Activated CD4-positive, alpha-beta T cell treated with anti-CD3 and anti-CD28 coated beads, Interleukin-2, amount 50 U/mL, for 24 hours (primary cell): ENCODE measurements around the gene KRT9.
"Not testable (repeated sequence)": the region's sequence is repeated elsewhere in the genome, so short reads cannot be mapped to it uniquely, and the experiment has no call there.

Experiments
- DNase-seq, 2 donors: peaks; one replicate each; pipeline ENCODE4 v3.0.0-alpha.2; 2020; ENCODE audit warnings: low read depth in 1 of 2, low spot score in 1 of 2

KRT9 gene

GRCh38 chr17:41579484-41580243 is 7.8 kb upstream of the KRT9 start:
- peak; percentile 39 to 42 for DNase-seq

GRCh38 chr17:41578971-41579370 is 7.1 kb upstream of the KRT9 start:
- no peak for DNase-seq

DNA sequence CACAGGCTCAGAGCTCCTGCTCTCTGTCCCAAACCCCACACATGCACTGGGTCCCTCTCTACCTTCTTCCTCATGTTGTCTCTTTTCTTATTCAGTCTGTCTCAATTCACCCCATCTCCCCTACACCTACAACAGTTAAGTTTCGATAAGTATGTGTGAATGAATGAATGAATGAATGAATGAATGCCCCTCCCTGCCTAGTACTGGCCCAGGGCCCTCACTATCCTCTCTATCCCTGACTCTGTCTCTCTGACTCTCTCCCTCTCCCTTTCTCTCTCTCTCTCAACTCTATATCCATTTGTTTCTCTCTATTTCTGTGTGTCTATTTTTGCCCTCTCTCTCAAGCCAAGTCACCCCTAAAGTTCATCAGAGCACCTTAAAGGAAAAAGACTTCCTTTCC is 6.7 kb upstream of the KRT9 start:
- no peak for DNase-seq

GRCh38 chr17:41576740-41577139 is 4.9 kb upstream of the KRT9 start:
- DNase-seq: not testable (repeated sequence)

DNA sequence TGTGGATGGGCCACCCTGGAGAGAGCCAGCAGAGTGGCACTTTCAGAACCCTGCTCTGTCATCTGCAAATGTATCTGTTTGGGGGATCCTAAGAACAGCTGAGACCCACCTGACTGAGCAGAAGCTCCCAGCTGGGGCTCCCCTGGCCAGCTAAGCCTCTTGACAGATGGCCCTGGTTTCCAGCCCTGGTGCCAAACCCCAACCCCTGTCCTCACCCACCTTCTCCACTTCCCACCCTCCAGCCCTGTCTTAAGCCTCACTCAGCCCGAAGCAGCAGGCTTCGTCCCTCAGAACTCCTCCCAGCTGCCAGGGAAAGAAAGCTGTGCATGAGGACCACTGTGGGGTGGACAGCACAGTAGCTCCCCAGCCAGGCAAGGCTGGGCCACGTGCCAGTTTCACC is 3.5 kb upstream of the KRT9 start:
- no peak for DNase-seq

DNA sequence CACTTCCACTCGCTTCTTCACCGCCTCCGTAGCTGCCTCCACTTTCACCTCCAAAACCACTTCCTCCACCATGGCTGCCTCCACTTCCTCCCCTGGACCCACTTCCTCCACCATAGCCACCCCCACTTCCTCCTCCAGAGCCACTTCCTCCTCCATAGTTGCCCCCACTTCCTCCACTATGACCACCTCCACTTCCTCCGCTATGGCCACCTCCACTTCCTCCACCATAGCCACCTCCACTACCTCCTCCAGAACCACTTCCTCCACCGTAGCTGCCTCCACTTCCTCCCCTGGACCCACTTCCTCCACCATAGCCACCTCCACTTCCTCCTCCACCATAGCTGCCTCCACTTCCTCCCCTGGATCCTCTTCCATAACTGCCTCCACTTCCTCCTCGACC is 4.5 kb downstream of the KRT9 start:
- DNase-seq: no peak

DNA sequence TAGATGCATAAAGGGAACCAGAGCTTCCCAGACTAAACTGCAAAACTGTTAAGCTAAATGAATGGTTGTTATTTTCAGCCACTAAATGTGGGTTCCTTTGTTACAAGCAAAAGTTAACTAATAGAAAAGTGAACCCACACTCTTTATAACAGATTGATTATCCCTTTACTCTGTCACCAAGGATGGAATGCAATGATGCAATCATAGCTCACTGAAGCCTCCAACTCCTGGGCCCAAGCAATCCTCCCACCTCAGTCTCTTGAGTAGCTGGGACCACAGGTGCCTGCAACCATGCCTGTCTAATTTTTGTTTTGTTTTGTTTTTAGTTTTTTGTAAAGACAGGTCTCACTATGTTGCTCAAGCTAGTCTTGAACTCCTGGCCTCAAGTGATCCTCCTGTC is 6.5 kb downstream of the KRT9 start:
- no peak for DNase-seq

DNA sequence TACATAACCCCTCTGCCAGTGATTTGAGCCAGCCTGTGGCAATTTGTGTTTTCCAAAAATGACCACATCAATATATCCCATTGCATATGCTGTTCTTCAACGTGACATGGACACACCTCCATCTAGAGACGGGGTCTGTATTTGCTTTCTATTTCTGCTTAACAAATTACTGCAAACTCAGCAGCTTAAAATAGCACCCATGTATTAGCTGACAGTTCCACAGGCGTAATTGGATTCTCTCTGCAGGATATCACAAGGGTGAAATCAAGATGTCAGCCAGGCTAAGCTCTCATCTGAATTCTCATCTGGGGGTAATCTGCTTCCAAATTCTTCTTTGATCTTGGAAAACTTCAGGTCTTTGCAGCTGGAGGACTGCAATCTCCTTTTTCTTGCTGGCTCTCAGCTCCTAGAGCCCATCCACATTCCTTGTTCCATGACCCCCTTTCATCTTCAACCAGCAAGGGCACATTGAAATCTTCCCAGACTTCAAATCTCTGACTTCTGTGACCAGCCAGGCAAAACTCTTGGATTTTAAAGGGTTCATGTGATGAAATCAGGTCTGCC is 8.2 kb downstream of the KRT9 start:
- DNase-seq: no peak

- no peak for DNase-seq
Observed at GRCh38 chr17:41561554-41561953, 10.3 kb downstream of the KRT9 start.

DNA sequence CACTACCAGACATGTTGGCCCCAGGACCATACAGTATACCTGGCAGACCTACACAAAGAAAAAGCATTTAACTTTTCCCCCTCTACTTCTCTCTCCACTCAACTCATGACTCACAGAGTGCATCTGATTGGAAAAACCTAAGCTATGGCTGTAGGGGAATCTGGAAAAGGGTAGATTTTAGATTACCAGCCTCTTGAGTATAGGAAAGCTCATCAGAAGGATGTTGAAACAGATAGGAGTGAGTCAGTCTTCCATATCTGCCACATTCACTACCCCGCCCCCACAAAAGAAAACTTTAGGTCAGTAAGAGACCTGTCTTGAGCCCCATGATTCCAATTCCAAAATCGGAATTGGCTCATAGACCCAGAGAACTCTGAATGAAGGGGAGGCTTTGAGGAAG is 12.3 kb downstream of the KRT9 start:
- DNase-seq: no peak

GRCh38 chr17:41556931-41557330 is 14.9 kb downstream of the KRT9 start:
- DNase-seq: no peak

DNA sequence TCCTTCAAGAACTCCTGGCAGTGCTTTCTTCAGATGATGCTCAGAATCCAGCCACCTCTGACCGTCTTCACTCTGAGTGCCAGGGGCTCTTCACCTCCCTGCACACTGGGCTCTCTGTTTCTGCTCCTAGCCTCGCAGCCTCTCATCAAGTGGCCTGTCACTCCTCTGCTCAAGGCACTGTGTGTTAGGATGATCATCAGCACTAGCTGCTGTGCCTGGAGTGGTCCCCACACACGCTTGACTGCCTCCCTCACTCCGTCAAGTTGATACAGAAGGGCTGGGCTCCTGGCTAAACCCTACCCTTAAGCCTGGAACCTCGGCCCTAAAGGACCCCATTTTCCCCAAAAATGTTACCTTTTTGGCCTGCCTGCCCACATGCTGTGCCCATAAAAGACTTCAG is 15.6 kb downstream of the KRT9 start:
- DNase-seq: no peak

DNA sequence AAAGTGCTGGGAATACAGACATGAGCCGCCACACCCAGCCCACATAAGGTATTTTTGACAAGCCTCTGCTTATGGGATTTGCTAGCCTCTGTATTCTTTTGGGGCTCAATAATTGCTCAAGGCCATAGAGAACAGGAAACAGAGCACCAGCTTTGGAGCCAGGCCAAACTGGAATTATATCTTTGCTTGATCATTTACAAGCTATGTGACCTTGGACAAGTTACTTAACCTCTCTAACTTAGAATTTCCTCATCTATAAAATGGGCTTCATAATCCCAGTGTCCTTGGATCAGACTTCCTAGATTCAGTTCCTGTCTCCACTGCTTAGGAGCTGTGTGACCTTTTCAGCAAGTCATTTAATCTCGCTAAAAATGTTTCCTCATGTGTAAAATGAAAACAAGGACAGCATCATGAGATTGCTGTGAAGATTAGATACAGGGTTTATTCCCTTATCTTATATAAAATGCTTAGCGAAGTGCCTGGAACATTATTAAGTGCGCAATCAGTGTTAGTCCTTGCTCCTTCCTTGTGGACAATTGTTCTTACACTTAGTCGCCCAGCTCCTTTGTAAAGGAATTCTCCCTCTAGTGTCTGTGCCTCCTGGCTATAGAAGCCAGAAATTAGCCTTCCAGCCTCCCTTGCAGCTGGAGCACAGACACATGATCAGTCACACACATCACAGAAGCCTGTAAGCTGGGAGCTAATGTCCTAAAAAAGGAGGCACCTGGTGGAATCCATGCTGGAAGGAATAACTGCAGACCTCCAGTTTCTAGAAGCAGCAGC is 16.6 kb downstream of the KRT9 start:
- DNase-seq: no peak

DNA sequence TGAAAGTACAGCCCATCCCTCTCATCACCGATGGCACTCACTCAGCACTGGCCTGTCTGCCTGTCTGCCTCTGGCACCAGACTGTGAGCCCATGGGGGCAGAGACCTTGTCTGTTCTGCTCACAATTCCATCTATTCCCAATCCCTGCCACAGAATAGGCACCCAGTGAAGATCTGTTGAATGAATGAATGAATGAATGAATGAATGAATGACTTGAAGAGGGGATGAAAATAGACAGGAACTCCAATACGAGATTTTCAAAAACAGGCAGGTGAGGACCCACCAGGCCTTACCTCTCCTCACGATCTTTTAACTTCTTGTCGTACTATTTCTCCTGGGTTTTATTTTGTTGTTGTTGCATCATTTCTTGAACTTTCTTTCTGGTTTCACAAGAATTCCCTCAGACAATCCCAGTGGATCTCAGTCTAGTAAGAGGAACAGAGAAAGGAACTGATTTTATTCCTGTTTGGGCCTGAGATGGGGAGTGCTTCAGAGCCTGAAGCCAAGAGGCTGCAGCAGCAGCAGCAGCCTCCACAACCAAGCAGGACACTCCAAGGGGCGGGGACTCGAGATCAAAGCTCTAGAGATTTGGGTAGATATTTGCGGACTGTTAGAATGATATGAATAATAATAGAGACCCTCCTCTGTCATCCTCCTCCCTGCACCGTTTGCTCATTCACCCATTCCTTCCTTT is 17.7 kb downstream of the KRT9 start:
- no peak for DNase-seq

DNA sequence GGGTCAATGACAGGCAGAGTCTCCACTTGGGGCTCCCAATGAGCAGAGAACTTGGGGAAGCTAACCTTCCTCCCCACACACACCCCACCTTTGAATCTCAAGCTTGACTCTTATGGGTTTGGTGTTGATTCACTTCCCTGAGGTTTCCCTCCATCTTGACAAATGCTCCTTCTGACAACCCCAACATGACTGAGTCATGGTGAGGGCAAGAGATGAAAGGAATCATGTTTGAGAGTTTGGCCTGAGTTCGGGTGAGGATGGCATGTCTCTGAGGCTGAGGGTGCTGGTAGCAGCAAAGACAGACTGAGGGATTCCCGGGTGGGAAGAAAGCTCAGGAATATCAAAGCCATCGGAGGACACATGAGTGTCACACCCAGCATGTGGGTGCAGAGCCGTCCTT is 18.7 kb downstream of the KRT9 start:
- no peak for DNase-seq

GRCh38 chr17:41552455-41552854 is 19.4 kb downstream of the KRT9 start:
- no peak for DNase-seq

DNA sequence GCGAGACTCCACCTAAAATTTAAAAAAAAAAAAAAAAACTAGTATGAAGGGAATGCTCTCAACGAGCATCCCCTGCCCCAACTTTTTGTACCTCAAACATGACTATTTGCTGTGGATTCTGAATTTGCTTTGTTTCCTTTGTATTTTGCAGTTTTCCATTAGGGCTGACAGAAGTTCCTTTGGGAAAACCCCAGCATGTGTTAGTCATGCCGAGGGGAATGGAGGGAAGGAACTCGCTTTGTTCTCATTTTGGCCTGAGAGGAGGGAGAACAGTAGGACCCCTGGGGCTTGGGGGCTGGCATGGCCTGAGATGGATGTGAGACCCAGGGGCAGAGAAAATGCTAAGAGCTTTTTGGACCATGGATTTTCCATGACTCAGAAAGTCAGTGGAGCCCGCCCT is 20.5 kb downstream of the KRT9 start:
- no peak for DNase-seq

DNA sequence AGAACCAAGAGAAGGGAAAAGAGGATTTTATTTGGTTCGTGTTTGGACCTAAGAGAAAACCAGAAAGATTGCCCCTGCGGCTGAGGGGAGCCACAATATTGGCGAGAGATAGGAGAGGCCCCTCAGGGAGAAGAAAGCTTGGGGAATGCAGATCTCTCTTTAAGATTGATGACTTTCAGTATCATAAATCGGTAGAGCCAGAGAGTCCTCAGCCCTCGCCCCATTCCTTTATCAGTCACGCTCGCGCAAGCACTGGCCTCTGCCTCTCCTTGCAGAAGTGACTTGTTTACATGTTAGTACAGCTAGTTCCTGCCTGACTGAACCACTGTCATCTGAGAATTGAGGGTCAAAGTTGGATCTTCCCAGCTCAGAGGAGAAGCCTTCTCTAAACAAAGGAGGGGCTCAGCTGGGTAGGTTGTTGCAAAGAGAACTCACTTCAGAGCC is 22.2 kb downstream of the KRT9 start:
- DNase-seq: no peak

DNA sequence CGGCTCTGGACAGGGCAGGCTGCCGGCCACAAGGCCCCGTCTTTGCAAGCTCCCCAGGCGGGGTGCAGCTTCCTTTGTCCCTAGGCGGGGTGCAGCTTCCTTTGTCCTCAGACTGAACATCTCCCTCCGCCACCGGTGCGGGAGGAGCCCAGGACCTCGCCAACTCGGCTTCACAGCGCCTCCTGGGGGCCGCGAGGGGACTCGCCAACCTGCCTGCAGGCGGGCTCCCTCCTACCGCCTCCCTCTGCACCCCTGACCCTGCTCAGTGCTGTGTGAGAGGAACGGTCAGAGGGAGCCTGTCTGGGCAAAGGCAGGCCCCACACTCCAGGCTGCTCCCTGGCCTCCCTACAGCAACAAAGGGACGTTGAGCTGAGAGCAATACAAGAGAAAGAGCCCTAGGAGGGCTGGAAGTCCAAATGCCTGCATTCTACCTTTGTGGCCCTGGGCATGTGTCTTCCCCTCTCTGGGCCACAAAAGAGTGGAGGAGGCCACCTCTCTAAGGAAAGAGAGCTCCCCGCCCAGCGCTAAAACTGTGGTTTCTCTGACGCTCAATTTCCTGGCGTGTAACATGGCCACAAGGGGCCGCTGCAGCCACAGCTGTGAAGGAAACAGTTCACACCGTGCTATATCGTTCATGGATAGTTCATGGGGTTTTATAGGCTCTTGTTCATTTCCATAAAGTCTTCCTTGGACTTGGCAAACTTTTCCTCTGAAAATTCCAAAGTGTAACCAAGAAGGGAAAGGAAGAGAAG is 22.8 kb downstream of the KRT9 start:
- peak; percentile 64 to 79 for DNase-seq

- peak; percentile 32 to 61 for DNase-seq
Observed at GRCh38 chr17:41547921-41548843, 23.7 kb downstream of the KRT9 start.
